K562 (cell line): ENCODE measurements around the gene VPS11. TPM values are rescaled to one million over a fixed set of nuclear protein-coding genes. Genes with fewer than 3 reads are reported as not detected.

Experiments used
- ATAC-seq: fragments of 200-7000 bp; cut with Tn5 transposase; 3 replicates; pipeline ENCODE4 v1.9.1; 2020; ENCODE audit warnings: moderate library complexity
- BruUV-seq: library from RNA; stranded (reverse); fragments of 400-500 nt; replicated peaks from 2 replicates; lab custom pipeline; 2021; lab: Mats Ljungman, UMichigan
- CTCF ChIA-PET: fragments of 300-600 bp; formaldehyde crosslinking; extraction: SDS; loops from one replicate; lab custom pipeline; 2021; ENCODE audit warnings: low intra/inter-chr PET ratio; lab: Yijun Ruan, JAX
- POLR2A ChIA-PET: fragments of 300-600, 350-650 bp; sonication (Branson Sonifier 250); formaldehyde crosslinking; extraction: SDS; loops from one replicate; lab custom pipeline; 2021; ENCODE audit warnings: antibody characterized with exemption, inconsistent platforms; lab: Yijun Ruan, JAX
- DNase-seq, 4 experiments: peaks; one replicate each; pipeline versions ENCODE4 v3.0.0 to v3.0.0-alpha.2; 2011 to 2018; ENCODE audit warnings: low spot score in 3 of 4, mixed read lengths in 3 of 4; ENCODE audit errors: extremely low read depth in 1 of 4
- FAIRE-seq: peaks from 2 replicates; lab custom pipeline; 2011; peaks lifted over from hg19 to GRCh38; lab: Jason Lieb, UNC
- H2AFZ ChIP-seq: 2 replicates; pipeline ENCODE4 v1.6.0; 2011; ENCODE audit warnings: low read depth, low read length, control low read depth, inconsistent platforms
- H3K27ac ChIP-seq: fragments of 200-600 bp; 3 replicates; pipeline ENCODE4 v1.8.0; 2011; ENCODE audit warnings: low read depth, mild to moderate bottlenecking, control low read depth, inconsistent platforms, low read length, moderate library complexity, mixed read lengths; ENCODE audit errors: extremely low read depth
- H3K27me3 ChIP-seq, 2 experiments: fragments of 300-600 bp in 1 of 2; 2 replicates in 1 of 2; 3 replicates in 1 of 2; pipeline versions ENCODE4 v1.6.0 to v1.8.0; 2011; ENCODE audit warnings: inconsistent platforms in 2 of 2, low read length in 2 of 2, mild to moderate bottlenecking in 1 of 2, mixed read lengths in 1 of 2, moderate library complexity in 1 of 2; ENCODE audit not compliant: control insufficient read depth in 2 of 2, insufficient read depth in 2 of 2
- H3K36me3 ChIP-seq: fragments of 300-600 bp; 3 replicates; pipeline ENCODE4 v1.8.0; 2011; ENCODE audit warnings: mild to moderate bottlenecking, low read length, inconsistent platforms; ENCODE audit not compliant: control insufficient read depth, insufficient read depth
- H3K4me1 ChIP-seq, 2 experiments: fragments of 200-600 bp in 1 of 2; replicated peaks in 1 of 2; 2 replicates in 1 of 2; 3 replicates in 1 of 2; pipeline versions ENCODE4 v1.5.1 to v1.8.0; 2011; ENCODE audit warnings: inconsistent platforms in 2 of 2, low read length in 2 of 2, mild to moderate bottlenecking in 1 of 2, mixed read lengths in 1 of 2, moderate library complexity in 1 of 2; ENCODE audit not compliant: control insufficient read depth in 2 of 2, insufficient read depth in 2 of 2
- H3K4me2 ChIP-seq: 2 replicates; pipeline ENCODE4 v1.6.1; 2011; ENCODE audit warnings: low read length, control low read depth, inconsistent platforms, mixed read lengths; ENCODE audit not compliant: insufficient read depth
- H3K4me3 ChIP-seq: fragments of 200-600 bp; sonication (generic), shearing (Covaris generic); 2 replicates; pipeline ENCODE4 v1.5.1; 2016; ENCODE audit warnings: control low read depth, inconsistent platforms
- H3K79me2 ChIP-seq: fragments of 200-600 bp; 3 replicates; pipeline ENCODE4 v1.8.0; 2011; ENCODE audit warnings: low read length, inconsistent platforms; ENCODE audit not compliant: control insufficient read depth, insufficient read depth
- H3K9ac ChIP-seq, 2 experiments: 2 replicates each; pipeline versions ENCODE4 v1.6.0 to v1.6.1; 2011; ENCODE audit warnings: low read depth in 2 of 2, low read length in 2 of 2, control low read depth in 1 of 2, inconsistent platforms in 1 of 2, mild to moderate bottlenecking in 1 of 2, mixed read lengths in 1 of 2; ENCODE audit not compliant: insufficient read depth in 1 of 2
- H3K9me1 ChIP-seq: one replicate; pipeline ENCODE4 v1.6.0; 2011; ENCODE audit warnings: inconsistent platforms, mild to moderate bottlenecking, low read length, moderate library complexity; ENCODE audit not compliant: control insufficient read depth, insufficient read depth
- H3K9me3 ChIP-seq: replicated peaks from 2 replicates; pipeline ENCODE4 v1.5.1; 2011; ENCODE audit warnings: low read depth, low read length, inconsistent platforms; ENCODE audit not compliant: control insufficient read depth, insufficient read depth
- H4K20me1 ChIP-seq: replicated peaks from 2 replicates; pipeline ENCODE4 v1.6.1; 2011; ENCODE audit warnings: low read length, inconsistent platforms, mixed read lengths; ENCODE audit not compliant: control insufficient read depth, insufficient read depth
- CSDE1 ChIP-seq, 2 experiments: fragments of 450-650 bp; IDR thresholded peaks; 2 replicates each; pipeline ENCODE4 v1.6.1; 2016; ENCODE audit warnings: mild to moderate bottlenecking in 1 of 2
- FOS ChIP-seq: IDR thresholded peaks from 3 replicates; pipeline ENCODE4 v1.6.1; 2011; ENCODE audit not compliant: insufficient read length; ENCODE audit errors: extremely low read depth
- FOXK1 ChIP-seq: sonication (generic); formaldehyde crosslinking; IDR thresholded peaks from 2 replicates; pipeline ENCODE4 v1.8.0; 2022; ENCODE audit warnings: missing genetic modification reagents, mild to moderate bottlenecking, borderline replicate concordance
- MEF2D ChIP-seq: conservative IDR thresholded peaks from 2 replicates; pipeline ENCODE4 v1.6.1; 2016; ENCODE audit warnings: low read depth, missing genetic modification characterization, missing compliant biosample characterization
- MXI1 ChIP-seq: IDR thresholded peaks from 2 replicates; pipeline ENCODE4 v1.6.1; 2011; ENCODE audit warnings: low read depth, mild to moderate bottlenecking, improper control_type of control experiment, low read length
- RBM17 ChIP-seq: fragments of 200-400 bp; formaldehyde crosslinking; IDR thresholded peaks from 2 replicates; pipeline ENCODE4 v1.6.1; 2017; ENCODE audit warnings: low read depth, mild to moderate bottlenecking, low read length, borderline replicate concordance
- SIN3B ChIP-seq: fragments of 450-650 bp; IDR thresholded peaks from 2 replicates; pipeline ENCODE4 v1.6.1; 2017; ENCODE audit warnings: low read depth, mild to moderate bottlenecking, moderate library complexity
- SMARCB1 ChIP-seq: IDR thresholded peaks from 2 replicates; pipeline ENCODE4 v1.6.1; 2011; ENCODE audit warnings: improper control_type of control experiment, low read depth; ENCODE audit not compliant: insufficient read length
- THRAP3 ChIP-seq: fragments of 450-650 bp; IDR thresholded peaks from 2 replicates; pipeline ENCODE4 v1.6.1; 2016; ENCODE audit warnings: mild to moderate bottlenecking, inconsistent platforms, borderline replicate concordance
- XRCC4 ChIP-seq: IDR thresholded peaks from one replicate; pipeline ENCODE4 v1.6.1; 2011; ENCODE audit not compliant: insufficient read depth, insufficient read length; ENCODE audit errors: extremely low read depth
- WGBS: fragments of 100-300 bp; shearing (Covaris generic); methylation state at CpG from one replicate; pipeline ENCODE4 v1.1.6; 2016; ENCODE audit warnings: low coverage, mixed read lengths; ENCODE audit not compliant: insufficient coverage; ENCODE audit errors: missing lambda C conversion rate; 5-methylcytosine and 5-hydroxymethylcytosine counted together
- in situ Hi-C: fragments of 300-500 bp; cut with MboI; formaldehyde crosslinking; loops from 4 replicates; pipeline ENCODE4 v1.15.0; 2018; ENCODE audit warnings: inconsistent platforms, mixed read lengths
- intact Hi-C: fragments of 100-400 bp; cut with micrococcal nuclease; formaldehyde crosslinking; loops from 2 replicates; pipeline ENCODE4 v1.14.2; 2022
- polyA plus RNA-seq, 8 experiments: library from polyadenylated mRNA; depleted of rRNA in 4 of 8; stranded (reverse) in 5 of 8; unstranded in 3 of 8; fragments of >200 nt; fragmentation: Nextera tagmentation in 2 of 8; fragmentation: Illumina TruSeq in 1 of 8; extraction: Ambion mirVana in 2 of 8; extraction: Trizol in 1 of 8; gene quantifications; 2 replicates each; pipeline versions ENCODE4 v1.2.1 to v1.2.3, GENCODE V29; 2011 to 2014; ENCODE audit warnings: inconsistent platforms in 1 of 8, missing spikeins in 1 of 8
- total RNA-seq, 7 experiments: library from RNA; depleted of rRNA in 6 of 7; stranded (reverse); fragments of >200 nt in 6 of 7; fragmentation: Illumina TruSeq in 2 of 7; extraction: Trizol in 2 of 7; gene quantifications; 2 replicates each; pipeline versions ENCODE4 v1.2.1 to v1.2.3, GENCODE V29; 2011 to 2021; ENCODE audit warnings: low replicate concordance in 1 of 7
- TF ChIP-seq, protein P1 (sequence below): sonication (generic); formaldehyde crosslinking; IDR thresholded peaks from 2 replicates; pipeline ENCODE4 v1.4.0; 2020; ENCODE audit warnings: mild to moderate bottlenecking, missing genetic modification reagents
- TF ChIP-seq, protein P2 (sequence below): fragments of 450-650 bp; IDR thresholded peaks from 2 replicates; pipeline ENCODE4 v1.7.1; 2018; ENCODE audit warnings: mild to moderate bottlenecking, low read depth; ENCODE audit not compliant: partially characterized antibody
- TF ChIP-seq, protein P3 (sequence below): fragments of 250-450 bp; sonication (Bioruptor Pico); IDR thresholded peaks from 2 replicates; pipeline ENCODE4 v1.9.0; 2021; ENCODE audit warnings: mild to moderate bottlenecking, inconsistent platforms
- TF ChIP-seq, protein P4 (sequence below): fragments of 250-450 bp; sonication (Bioruptor Pico); IDR thresholded peaks from 2 replicates; pipeline ENCODE4 v1.8.0; 2021; ENCODE audit warnings: borderline replicate concordance, mild to moderate bottlenecking, moderate library complexity; ENCODE audit not compliant: poor library complexity, severe bottlenecking

The VPS11 gene
- total and polyA plus RNA-seq, 9 of the 15 experiments (the other 6 are each of a cell fraction or from before 2014, with no cell fraction given): 14.1 to 35.5 (median 27.5) TPM

DNA sequence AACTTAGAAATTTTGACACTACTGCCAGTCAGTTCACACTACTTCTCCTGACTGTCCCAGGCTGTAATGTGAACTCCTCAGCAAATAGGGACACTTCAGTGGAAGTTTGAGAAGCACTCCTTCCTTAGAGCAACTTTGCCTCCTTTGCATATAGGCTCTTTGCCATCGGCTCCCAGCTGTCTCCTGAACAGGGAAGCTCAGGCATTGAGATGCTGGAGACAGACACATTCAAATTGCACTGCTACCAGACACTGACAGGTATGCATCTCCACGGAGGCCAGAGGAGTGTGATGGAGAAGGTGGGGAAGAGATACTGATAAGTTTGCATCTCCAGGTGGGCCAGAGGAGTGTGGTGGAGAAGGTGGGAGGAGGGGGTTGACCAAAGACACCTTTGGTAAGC, 47.6 kb upstream of the VPS11 start:
- H3K4me2 ChIP-seq: peak overlapping the region; percentile 98
- ChIA-PET CTCF (no interaction called here), POLR2A (interaction anchor here (0.7 to 1.0 kb wide), 2 partner anchors 13 to 35 kb away, joined by 4 read pairs; no protein-coding TSS in a partner anchor)
- no peak for FAIRE-seq
- intact Hi-C loops (loop anchor here (2.0 to 5.0 kb wide), 3 partner anchors 37 to 82 kb away; partner anchors contain the start of genes DPAGT1 and HYOU1), in situ Hi-C loops (no loop called here)
- H3K4me1 ChIP-seq: peaks cover 24 to 26% of the 10 kb centered on the region in 2 experiments
- peak overlapping the region; percentile 83 to 100; a peak in 2 of 4 replicates for H3K9ac ChIP-seq
- H2AFZ ChIP-seq: no peak overlapping the region
- peaks cover 82% of the 10 kb centered on the region for H3K36me3 ChIP-seq
- DNase-seq: peak in 2 of 4 experiments; percentile 5 to 6
- no peak for ATAC-seq
- no peaks in the 10 kb centered on the region for H3K9me3 ChIP-seq
- H3K27ac ChIP-seq: no peak overlapping the region; the same call in 2 of the 3 replicates
- 0 out of 2 replicates have a peak, but pooled peaks cover 14% of the 10 kb centered on the region for H4K20me1 ChIP-seq
- 11% methylated on average over 2 of the region's 2 CpGs for WGBS
- peaks cover 76% of the 10 kb centered on the region for H3K79me2 ChIP-seq
- peak overlapping the region; percentile 99; the same call in 1 of the 2 replicates for H3K4me3 ChIP-seq
- H3K27me3 ChIP-seq: no peaks in the 10 kb centered on the region
- no peaks in the 10 kb centered on the region for H3K9me1 ChIP-seq
- TF ChIP-seq, protein P1, sequence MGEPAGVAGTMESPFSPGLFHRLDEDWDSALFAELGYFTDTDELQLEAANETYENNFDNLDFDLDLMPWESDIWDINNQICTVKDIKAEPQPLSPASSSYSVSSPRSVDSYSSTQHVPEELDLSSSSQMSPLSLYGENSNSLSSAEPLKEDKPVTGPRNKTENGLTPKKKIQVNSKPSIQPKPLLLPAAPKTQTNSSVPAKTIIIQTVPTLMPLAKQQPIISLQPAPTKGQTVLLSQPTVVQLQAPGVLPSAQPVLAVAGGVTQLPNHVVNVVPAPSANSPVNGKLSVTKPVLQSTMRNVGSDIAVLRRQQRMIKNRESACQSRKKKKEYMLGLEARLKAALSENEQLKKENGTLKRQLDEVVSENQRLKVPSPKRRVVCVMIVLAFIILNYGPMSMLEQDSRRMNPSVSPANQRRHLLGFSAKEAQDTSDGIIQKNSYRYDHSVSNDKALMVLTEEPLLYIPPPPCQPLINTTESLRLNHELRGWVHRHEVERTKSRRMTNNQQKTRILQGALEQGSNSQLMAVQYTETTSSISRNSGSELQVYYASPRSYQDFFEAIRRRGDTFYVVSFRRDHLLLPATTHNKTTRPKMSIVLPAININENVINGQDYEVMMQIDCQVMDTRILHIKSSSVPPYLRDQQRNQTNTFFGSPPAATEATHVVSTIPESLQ (CRISPR knock-in tag): no peak
- TF ChIP-seq FOXK1 (no peak), CSDE1 (IDR thresholded peaks at IDR 0.05) (no peak), FOS (no peak), THRAP3 (no peak), SMARCB1 (no peak), MEF2D (no peak), MXI1 (no peak), RBM17 (no peak), XRCC4 (no peak), SIN3B (no peak)
- TF ChIP-seq, protein P2, sequence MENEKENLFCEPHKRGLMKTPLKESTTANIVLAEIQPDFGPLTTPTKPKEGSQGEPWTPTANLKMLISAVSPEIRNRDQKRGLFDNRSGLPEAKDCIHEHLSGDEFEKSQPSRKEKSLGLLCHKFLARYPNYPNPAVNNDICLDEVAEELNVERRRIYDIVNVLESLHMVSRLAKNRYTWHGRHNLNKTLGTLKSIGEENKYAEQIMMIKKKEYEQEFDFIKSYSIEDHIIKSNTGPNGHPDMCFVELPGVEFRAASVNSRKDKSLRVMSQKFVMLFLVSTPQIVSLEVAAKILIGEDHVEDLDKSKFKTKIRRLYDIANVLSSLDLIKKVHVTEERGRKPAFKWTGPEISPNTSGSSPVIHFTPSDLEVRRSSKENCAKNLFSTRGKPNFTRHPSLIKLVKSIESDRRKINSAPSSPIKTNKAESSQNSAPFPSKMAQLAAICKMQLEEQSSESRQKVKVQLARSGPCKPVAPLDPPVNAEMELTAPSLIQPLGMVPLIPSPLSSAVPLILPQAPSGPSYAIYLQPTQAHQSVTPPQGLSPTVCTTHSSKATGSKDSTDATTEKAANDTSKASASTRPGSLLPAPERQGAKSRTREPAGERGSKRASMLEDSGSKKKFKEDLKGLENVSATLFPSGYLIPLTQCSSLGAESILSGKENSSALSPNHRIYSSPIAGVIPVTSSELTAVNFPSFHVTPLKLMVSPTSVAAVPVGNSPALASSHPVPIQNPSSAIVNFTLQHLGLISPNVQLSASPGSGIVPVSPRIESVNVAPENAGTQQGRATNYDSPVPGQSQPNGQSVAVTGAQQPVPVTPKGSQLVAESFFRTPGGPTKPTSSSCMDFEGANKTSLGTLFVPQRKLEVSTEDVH: no peak
- TF ChIP-seq, protein P3, sequence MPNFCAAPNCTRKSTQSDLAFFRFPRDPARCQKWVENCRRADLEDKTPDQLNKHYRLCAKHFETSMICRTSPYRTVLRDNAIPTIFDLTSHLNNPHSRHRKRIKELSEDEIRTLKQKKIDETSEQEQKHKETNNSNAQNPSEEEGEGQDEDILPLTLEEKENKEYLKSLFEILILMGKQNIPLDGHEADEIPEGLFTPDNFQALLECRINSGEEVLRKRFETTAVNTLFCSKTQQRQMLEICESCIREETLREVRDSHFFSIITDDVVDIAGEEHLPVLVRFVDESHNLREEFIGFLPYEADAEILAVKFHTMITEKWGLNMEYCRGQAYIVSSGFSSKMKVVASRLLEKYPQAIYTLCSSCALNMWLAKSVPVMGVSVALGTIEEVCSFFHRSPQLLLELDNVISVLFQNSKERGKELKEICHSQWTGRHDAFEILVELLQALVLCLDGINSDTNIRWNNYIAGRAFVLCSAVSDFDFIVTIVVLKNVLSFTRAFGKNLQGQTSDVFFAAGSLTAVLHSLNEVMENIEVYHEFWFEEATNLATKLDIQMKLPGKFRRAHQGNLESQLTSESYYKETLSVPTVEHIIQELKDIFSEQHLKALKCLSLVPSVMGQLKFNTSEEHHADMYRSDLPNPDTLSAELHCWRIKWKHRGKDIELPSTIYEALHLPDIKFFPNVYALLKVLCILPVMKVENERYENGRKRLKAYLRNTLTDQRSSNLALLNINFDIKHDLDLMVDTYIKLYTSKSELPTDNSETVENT: no peak
- TF ChIP-seq, protein P4, sequence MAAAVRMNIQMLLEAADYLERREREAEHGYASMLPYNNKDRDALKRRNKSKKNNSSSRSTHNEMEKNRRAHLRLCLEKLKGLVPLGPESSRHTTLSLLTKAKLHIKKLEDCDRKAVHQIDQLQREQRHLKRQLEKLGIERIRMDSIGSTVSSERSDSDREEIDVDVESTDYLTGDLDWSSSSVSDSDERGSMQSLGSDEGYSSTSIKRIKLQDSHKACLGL (CRISPR knock-in tag): no peak
- TF ChIP-seq, all 486 proteins: peak for 0
- no TSS peak for BruUV-seq
